GM19452 (cell line): ENCODE data around the gene PFN2.

Source experiments
- ATAC-seq: cut with Tn5 transposase; IDR thresholded peaks from one replicate; pipeline ENCODE4 v1.9.1; 2021; ENCODE audit not compliant: unreplicated experiment

Gene PFN2

DNA sequence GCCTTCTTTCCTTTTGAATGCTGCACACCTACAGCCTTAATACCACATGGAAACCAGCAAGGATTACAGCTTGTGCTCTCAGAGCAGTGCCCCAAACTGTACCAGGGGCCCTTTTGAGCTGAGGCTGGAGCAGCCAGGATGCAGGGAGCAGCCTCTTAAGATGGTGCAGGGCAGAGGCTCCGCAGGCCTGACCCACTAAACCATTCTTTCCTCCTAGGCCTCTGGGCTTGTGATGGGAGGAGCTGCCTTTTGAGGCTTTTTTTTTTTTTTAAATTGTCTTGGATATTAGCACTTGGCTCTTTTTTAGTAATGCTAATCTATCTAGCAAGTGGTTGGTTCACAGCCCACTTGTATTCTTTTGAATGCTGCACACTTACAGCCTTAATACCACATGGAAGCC lies 37.7 kb downstream of the PFN2 start:
- ATAC-seq, result no peak

DNA sequence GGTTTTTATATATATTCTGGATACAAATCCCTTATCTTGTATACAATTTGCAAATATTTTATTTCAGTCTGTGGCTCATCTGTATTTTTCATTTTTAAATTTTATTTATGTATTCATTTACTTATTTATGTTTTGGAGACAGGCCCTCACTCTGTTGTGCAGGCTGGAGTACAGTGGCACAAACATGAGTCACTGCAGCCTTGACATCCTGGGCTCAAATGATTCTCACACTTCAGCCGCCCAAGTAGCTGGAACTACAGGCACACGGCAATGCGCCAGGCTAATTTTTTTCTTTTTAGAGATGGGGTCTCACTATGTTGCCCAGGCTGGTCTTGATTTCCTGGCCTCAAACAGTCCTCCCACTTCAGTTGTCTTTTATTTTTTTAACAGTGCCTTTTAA lies 50.6 kb downstream of the PFN2 start:
- ATAC-seq, result no peak

DNA sequence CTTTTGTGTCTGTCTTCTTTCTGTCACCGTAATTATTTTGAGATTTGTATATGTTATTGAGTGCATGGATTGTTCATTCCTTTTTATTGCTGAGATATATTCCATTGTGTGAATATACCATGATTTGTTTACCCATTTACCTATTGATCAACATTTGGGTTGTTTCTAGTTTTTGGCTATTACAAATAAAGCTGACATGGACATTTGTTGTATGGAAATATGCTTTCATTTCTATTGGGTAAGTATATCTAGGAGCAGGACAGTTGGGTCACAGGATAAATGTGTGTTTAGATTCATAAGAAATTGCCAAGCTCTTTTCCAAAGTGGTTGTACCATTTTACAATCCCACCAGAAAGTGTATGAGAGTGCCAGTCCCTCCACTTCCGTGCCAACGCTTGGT lies 51.2 kb downstream of the PFN2 start:
- no peak for ATAC-seq

DNA sequence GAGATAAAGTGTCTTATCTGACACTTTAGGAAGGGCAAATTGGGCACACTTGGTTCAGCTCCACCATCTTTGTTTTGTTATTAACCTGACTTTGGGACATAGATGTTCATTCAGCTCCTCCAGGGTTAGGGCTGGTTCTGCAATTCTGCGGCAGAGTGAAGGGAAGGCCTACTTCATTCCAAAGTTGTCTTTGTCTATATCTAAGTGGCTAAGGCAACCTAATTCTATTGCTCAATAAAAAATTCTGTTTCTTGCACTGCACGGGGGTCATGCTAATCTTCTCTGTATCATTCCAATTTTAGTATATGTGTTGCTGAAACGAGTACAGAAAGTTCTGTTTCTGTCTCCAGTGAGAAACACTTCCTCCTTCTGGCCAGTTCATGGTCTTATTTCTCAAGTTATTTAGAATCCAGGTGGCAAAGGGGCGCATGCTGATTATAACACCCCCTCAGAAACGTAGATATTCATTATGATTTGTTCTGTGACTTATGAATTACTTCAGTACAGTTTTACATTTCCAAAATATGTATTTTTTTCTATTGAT lies 53.5 kb downstream of the PFN2 start:
- no peak for ATAC-seq
